Keratinocyte (primary cell): Measurements from ENCODE around the gene APCDD1L. TPM values are rescaled to one million over a fixed set of nuclear protein-coding genes. Genes with fewer than 3 reads are reported as not detected.

Experiments used
- DNase-seq: peaks from one replicate; pipeline ENCODE4 v3.0.0-alpha.2; 2011; ENCODE audit warnings: low read depth, missing footprints, low spot score
- FAIRE-seq: peaks from 2 replicates; lab custom pipeline; 2011; peaks lifted over from hg19 to GRCh38; lab: Jason Lieb, UNC
- H2AFZ ChIP-seq: 2 replicates; pipeline ENCODE4 v1.6.0; 2012; ENCODE audit warnings: low read length, control low read depth, inconsistent platforms; ENCODE audit not compliant: control insufficient read depth
- H3K27ac ChIP-seq: 2 replicates; pipeline ENCODE4 v1.5.1; 2011; ENCODE audit warnings: low read length; ENCODE audit not compliant: control insufficient read depth, insufficient read depth
- H3K27me3 ChIP-seq: 3 replicates; pipeline ENCODE4 v1.6.0; 2011; ENCODE audit warnings: low read length; ENCODE audit not compliant: control insufficient read depth, insufficient read depth; ENCODE audit errors: extremely low read depth
- H3K36me3 ChIP-seq, 2 experiments: 2 replicates in 1 of 2; 3 replicates in 1 of 2; pipeline ENCODE4 v1.5.1; 2011; ENCODE audit warnings: low read length in 2 of 2, mild to moderate bottlenecking in 1 of 2; ENCODE audit not compliant: control insufficient read depth in 2 of 2, insufficient read depth in 2 of 2; ENCODE audit errors: extremely low read depth in 1 of 2
- H3K4me1 ChIP-seq: 3 replicates; pipeline ENCODE4 v1.5.1; 2011; ENCODE audit warnings: low read length; ENCODE audit not compliant: control insufficient read depth, insufficient read depth; ENCODE audit errors: extremely low read depth
- H3K4me2 ChIP-seq: 3 replicates; pipeline ENCODE4 v1.6.0; 2011; ENCODE audit warnings: low read depth, low read length; ENCODE audit not compliant: control insufficient read depth, insufficient read depth; ENCODE audit errors: extremely low read depth
- H3K4me3 ChIP-seq, 3 experiments: fragments of 200-600 bp in 1 of 3; sonication (generic) in 1 of 3; 2 replicates in 2 of 3; 3 replicates in 1 of 3; pipeline ENCODE4 v1.5.1; 2011 to 2016; ENCODE audit warnings: low read length in 3 of 3, mild to moderate bottlenecking in 3 of 3, control low read depth in 2 of 3, inconsistent platforms in 1 of 3, low read depth in 1 of 3, mixed read lengths in 1 of 3, mixed run types in 1 of 3, moderate library complexity in 1 of 3; ENCODE audit not compliant: control insufficient read depth in 2 of 3, insufficient read depth in 2 of 3; ENCODE audit errors: extremely low read depth in 1 of 3
- H3K79me2 ChIP-seq: 2 replicates; pipeline ENCODE4 v1.6.0; 2012; ENCODE audit warnings: low read length; ENCODE audit not compliant: control insufficient read depth, insufficient read depth
- H3K9ac ChIP-seq: 3 replicates; pipeline ENCODE4 v1.6.0; 2011; ENCODE audit warnings: low read length; ENCODE audit not compliant: control insufficient read depth, insufficient read depth; ENCODE audit errors: extremely low read depth
- H3K9me1 ChIP-seq: 3 replicates; pipeline ENCODE4 v1.6.0; 2011; ENCODE audit warnings: low read length; ENCODE audit not compliant: control insufficient read depth, insufficient read depth; ENCODE audit errors: extremely low read depth
- H3K9me3 ChIP-seq: 2 replicates; pipeline ENCODE4 v1.5.1; 2012; ENCODE audit warnings: low read depth, low read length; ENCODE audit not compliant: control insufficient read depth
- H4K20me1 ChIP-seq: 3 replicates; pipeline ENCODE4 v1.6.0; 2011; ENCODE audit warnings: low read length; ENCODE audit not compliant: control insufficient read depth, insufficient read depth; ENCODE audit errors: extremely low read depth
- EZH2 ChIP-seq: IDR thresholded peaks from one replicate; pipeline ENCODE4 v1.6.1; 2012; ENCODE audit warnings: inconsistent platforms, mild to moderate bottlenecking, low read length, moderate library complexity
- dilution Hi-C: fragments of 300-500 bp; cut with MboI; formaldehyde crosslinking; loops from one replicate; pipeline ENCODE4 v1.7.0; 2020; ENCODE audit warnings: low sequenced_read_pairs; ENCODE audit not compliant: extremely low pct_ligation_motif_present
- polyA plus RNA-seq, 5 experiments: library from polyadenylated mRNA; depleted of rRNA in 3 of 5; stranded (reverse) in 3 of 5; stranded (forward) in 1 of 5; unstranded in 1 of 5; fragments of >200 nt; gene quantifications; 1 replicate in 1 of 5; 2 replicates in 3 of 5; 3 replicates in 1 of 5; pipeline versions ENCODE4 v1.2.1 to v1.2.3, GENCODE V29; 2011 to 2012; ENCODE audit warnings: missing spikeins in 2 of 5, low read depth in 1 of 5, low replicate concordance in 1 of 5
- TF ChIP-seq, protein P1 (sequence below), 3 experiments: IDR thresholded peaks in 1 of 3; conservative IDR thresholded peaks in 1 of 3; optimal IDR thresholded peaks in 1 of 3; 2 replicates in 2 of 3; 3 replicates in 1 of 3; pipeline versions ENCODE3 to v1.5.1; 2011; ENCODE audit warnings: low read length in 3 of 3, mild to moderate bottlenecking in 3 of 3, moderate library complexity in 2 of 3, control low read depth in 1 of 3, inconsistent platforms in 1 of 3; ENCODE audit not compliant: insufficient read depth in 2 of 3; ENCODE audit errors: extremely low read depth in 1 of 3

APCDD1L gene
- polyA plus RNA-seq, 1 donor (not counting 4 experiments of a cell fraction or from before 2014, with no cell fraction given) = 0.67 TPM

DNA sequence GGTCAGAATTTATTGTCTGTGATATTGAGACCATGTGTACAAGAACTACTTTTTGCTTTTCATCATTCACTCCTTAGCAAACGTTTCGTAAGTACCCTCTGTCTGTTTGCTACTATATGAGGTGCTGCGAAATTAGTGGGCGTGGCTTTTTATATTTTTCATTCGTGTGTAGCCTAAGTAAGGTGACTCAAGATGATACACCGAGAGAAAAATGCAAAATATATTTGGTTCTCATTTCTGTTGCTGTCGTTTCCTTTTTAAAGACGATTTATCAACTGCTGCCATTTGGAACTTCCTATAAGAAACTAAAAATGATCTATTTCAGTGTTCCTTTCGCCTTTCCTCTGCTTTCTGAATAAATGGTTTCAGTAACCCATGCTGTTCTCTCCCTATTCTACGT, 64.9 kb downstream of the APCDD1L start:
- Histone ChIP-seq H3K4me2 (no peak overlapping the region), H3K4me3 (no peak overlapping the region), H3K27ac (no peak overlapping the region), H3K9me3 (no peaks in the 10 kb centered on the region), H3K36me3 (peaks cover 7 to 10% of the 10 kb centered on the region in 2 experiments), H4K20me1 (no peaks in the 10 kb centered on the region), H3K79me2 (no peaks in the 10 kb centered on the region), H3K4me1 (no peaks in the 10 kb centered on the region), H3K9me1 (no peaks in the 10 kb centered on the region), H2AFZ (no peak overlapping the region), H3K27me3 (no peaks in the 10 kb centered on the region), H3K9ac (no peak overlapping the region)
- TF ChIP-seq, protein P1, sequence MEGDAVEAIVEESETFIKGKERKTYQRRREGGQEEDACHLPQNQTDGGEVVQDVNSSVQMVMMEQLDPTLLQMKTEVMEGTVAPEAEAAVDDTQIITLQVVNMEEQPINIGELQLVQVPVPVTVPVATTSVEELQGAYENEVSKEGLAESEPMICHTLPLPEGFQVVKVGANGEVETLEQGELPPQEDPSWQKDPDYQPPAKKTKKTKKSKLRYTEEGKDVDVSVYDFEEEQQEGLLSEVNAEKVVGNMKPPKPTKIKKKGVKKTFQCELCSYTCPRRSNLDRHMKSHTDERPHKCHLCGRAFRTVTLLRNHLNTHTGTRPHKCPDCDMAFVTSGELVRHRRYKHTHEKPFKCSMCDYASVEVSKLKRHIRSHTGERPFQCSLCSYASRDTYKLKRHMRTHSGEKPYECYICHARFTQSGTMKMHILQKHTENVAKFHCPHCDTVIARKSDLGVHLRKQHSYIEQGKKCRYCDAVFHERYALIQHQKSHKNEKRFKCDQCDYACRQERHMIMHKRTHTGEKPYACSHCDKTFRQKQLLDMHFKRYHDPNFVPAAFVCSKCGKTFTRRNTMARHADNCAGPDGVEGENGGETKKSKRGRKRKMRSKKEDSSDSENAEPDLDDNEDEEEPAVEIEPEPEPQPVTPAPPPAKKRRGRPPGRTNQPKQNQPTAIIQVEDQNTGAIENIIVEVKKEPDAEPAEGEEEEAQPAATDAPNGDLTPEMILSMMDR (optimal IDR thresholded peaks at IDR 0.05 in 1 of 3, IDR thresholded peaks at IDR 0.05 in 1 of 3, conservative IDR thresholded peaks at IDR 0.05 in 1 of 3; ENCODE audit: extremely low read depth in 1 of 3, insufficient read depth in 2 of 3, low read length in 3 of 3) = no peak
- no peak for TF ChIP-seq EZH2
- FAIRE-seq = no peak
- dilution Hi-C loops = no loop called here
- no peak for DNase-seq

DNA sequence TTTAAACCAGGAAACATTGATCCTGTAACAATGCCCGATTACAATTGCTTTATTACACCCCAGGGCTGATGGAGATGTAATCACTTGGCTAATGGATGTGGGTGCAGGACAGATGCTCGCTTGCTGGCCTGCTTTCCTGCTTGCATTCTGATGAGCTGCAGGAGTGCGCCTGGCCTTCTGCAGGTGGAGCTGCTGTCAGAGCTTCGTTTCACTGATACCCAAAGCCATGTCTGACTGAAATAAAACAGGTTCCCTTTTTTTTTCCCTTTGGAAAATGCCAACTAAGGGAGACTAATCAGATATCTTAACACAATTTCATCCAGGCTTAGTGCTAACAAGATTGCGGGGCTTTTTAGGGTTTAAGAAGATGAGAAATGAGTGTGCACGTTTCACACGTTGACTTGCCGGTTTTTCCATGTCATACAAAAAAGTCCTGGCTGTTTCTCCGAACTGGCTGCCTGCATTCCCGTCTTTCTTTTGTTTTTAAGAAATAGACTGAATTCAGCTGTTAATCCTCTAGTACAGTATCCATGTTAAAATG, 65.4 kb downstream of the APCDD1L start:
- Histone ChIP-seq H3K9me3 (no peaks in the 10 kb centered on the region), H2AFZ (no peak overlapping the region), H3K4me2 (no peak overlapping the region), H3K27me3 (no peaks in the 10 kb centered on the region), H3K4me1 (no peaks in the 10 kb centered on the region), H4K20me1 (no peaks in the 10 kb centered on the region), H3K9me1 (no peaks in the 10 kb centered on the region), H3K27ac (no peak overlapping the region), H3K36me3 (peaks cover 7 to 14% of the 10 kb centered on the region in 2 experiments), H3K9ac (no peak overlapping the region), H3K4me3 (no peak overlapping the region), H3K79me2 (no peaks in the 10 kb centered on the region)
- no peak for FAIRE-seq
- dilution Hi-C loops = no loop called here
- DNase-seq = no peak
- TF ChIP-seq, protein P1 (optimal IDR thresholded peaks at IDR 0.05 in 1 of 3, IDR thresholded peaks at IDR 0.05 in 1 of 3, conservative IDR thresholded peaks at IDR 0.05 in 1 of 3; ENCODE audit: extremely low read depth in 1 of 3, insufficient read depth in 2 of 3, low read length in 3 of 3) = no peak
- TF ChIP-seq EZH2 = no peak
